Lower leg skin (tissue), 4 donors: ENCODE data around the gene USF2. TPM values are rescaled to one million over a fixed set of nuclear protein-coding genes. Genes with fewer than 3 reads are reported as not detected.

Experiments used
- DNase-seq, 2 donors: peaks; one replicate each; pipeline ENCODE4 v3.0.0-alpha.2; 2019; ENCODE audit warnings: low spot score in 2 of 2
- H3K4me3 ChIP-seq: fragments of 200-600 bp; sonication (generic); 2 replicates; pipeline ENCODE4 v1.5.1; 2017; ENCODE audit warnings: mild to moderate bottlenecking, low read depth; ENCODE audit not compliant: poor library complexity, severe bottlenecking
- POLR2A ChIP-seq, 2 donors: fragments of 450-650 bp; IDR thresholded peaks; one replicate each; pipeline ENCODE4 v1.6.1; 2016 to 2017; ENCODE audit warnings: antibody characterized with exemption in 2 of 2, mild to moderate bottlenecking in 1 of 2, moderate library complexity in 1 of 2
- WGBS, 2 donors: methylation state at CpG; one replicate each; pipeline ENCODE4 v1.1.5; 2018; 5-methylcytosine and 5-hydroxymethylcytosine counted together
- intact Hi-C: fragments of 100-400 bp; cut with DNase I; formaldehyde crosslinking; loops from one replicate; pipeline ENCODE4 v1.15.0; 2023; ENCODE audit warnings: low total_unique reads
- total RNA-seq, 4 donors: library from RNA; depleted of rRNA; stranded (reverse); fragments of >200 nt; gene quantifications; one replicate each; pipeline ENCODE4 v1.1.0, GENCODE V29; 2016
- TF ChIP-seq, protein P1 (sequence below), 3 donors: fragments of 450-650 bp; IDR thresholded peaks; one replicate each; pipeline ENCODE4 v1.5.1; 2016; ENCODE audit warnings: antibody characterized with exemption in 3 of 3, mild to moderate bottlenecking in 3 of 3, moderate library complexity in 2 of 3

The USF2 gene
- total RNA-seq, 4 donors from 2014 or later = 95.9 to 126 (median 120) TPM

DNA sequence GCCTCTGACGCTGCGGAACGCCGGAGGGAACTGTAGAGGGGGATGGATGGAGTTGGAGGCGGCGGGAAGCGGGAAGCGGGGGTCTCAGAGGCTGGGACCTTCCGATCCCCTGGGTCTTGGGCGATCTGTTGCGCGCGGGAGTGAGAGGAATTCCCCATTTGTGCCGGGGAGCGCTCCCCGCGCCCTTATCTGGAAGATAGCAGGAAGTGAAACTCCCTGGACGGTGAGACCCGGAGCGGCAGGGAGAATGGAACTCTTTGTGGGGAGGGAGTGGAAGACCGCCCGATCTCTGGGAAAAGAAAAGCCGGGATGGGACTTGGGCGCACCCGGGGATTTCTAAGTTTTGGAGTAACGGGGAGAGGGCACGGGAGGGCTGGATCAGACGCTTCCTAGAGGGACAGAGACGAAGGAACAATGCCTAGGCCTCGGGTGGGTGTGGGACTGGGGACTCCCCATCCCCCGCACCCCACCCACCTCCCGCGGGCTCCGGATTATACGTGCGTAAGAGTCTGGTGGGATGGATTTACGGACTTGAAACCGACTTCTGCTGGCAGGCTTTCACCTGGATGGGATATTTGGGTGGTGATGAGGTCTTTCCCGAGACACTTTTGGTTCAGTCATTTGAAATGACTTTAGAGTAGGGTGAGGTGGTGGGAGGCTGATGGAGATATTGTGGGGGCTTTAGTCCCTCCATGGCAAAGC lies 19.5 kb upstream of the USF2 start:
- intact Hi-C loops = no loop called here
- peak overlapping the region; percentile 73 for H3K4me3 ChIP-seq
- 6 to 10% methylated on average over 39 of the region's 39 CpGs for WGBS, 2 donors
- DNase-seq = peak; percentile 19 to 85
- TF ChIP-seq POLR2A (IDR thresholded peaks at IDR 0.05) = no peak
- TF ChIP-seq, protein P1, sequence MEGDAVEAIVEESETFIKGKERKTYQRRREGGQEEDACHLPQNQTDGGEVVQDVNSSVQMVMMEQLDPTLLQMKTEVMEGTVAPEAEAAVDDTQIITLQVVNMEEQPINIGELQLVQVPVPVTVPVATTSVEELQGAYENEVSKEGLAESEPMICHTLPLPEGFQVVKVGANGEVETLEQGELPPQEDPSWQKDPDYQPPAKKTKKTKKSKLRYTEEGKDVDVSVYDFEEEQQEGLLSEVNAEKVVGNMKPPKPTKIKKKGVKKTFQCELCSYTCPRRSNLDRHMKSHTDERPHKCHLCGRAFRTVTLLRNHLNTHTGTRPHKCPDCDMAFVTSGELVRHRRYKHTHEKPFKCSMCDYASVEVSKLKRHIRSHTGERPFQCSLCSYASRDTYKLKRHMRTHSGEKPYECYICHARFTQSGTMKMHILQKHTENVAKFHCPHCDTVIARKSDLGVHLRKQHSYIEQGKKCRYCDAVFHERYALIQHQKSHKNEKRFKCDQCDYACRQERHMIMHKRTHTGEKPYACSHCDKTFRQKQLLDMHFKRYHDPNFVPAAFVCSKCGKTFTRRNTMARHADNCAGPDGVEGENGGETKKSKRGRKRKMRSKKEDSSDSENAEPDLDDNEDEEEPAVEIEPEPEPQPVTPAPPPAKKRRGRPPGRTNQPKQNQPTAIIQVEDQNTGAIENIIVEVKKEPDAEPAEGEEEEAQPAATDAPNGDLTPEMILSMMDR (IDR thresholded peaks at IDR 0.05) = no peak

GRCh38 chr19:35249848-35250711 lies 18.7 kb upstream of the USF2 start:
- no peak for TF ChIP-seq POLR2A (IDR thresholded peaks at IDR 0.05)
- no peak overlapping the region for H3K4me3 ChIP-seq
- DNase-seq = peak; percentile 12 to 77
- intact Hi-C loops = no loop called here
- WGBS, 2 donors = 83 to 86% methylated on average over 34 of the region's 34 CpGs

DNA sequence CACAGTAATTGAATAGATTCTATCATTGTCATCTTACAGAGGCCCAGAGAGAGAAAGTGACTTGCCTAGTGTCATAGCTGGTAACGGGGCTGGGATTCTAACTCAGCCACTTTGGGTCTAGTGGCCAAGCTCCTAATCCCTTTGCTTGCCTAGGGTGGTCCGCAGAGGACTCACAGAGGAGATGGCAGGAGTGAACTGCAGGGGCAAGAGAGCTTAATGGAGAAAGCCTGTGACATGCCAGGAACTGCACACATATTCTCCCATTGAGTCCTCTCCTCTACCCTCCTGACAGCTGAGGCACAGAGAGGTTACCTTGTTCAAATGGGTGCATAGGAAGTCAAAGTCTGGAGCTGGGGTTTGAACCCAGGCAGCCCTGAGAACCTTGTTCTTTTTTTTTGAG lies 17.3 kb upstream of the USF2 start:
- WGBS, 2 donors = 82 to 100% methylated on average over 2 of the region's 2 CpGs
- no peak overlapping the region for H3K4me3 ChIP-seq
- intact Hi-C loops = no loop called here
- DNase-seq = peak; percentile 1 to 18
- TF ChIP-seq, protein P1 (IDR thresholded peaks at IDR 0.05) = no peak
- TF ChIP-seq POLR2A (IDR thresholded peaks at IDR 0.05) = no peak

- DNase-seq = peak; percentile 9 to 64
- 79 to 94% methylated on average over 9 of the region's 9 CpGs for WGBS, 2 donors
- intact Hi-C loops = no loop called here
- no peak overlapping the region for H3K4me3 ChIP-seq
- TF ChIP-seq POLR2A (IDR thresholded peaks at IDR 0.05) = no peak
- TF ChIP-seq, protein P1 (IDR thresholded peaks at IDR 0.05) = no peak
These were observed 15.2 kb upstream of the USF2 start for GRCh38 chr19:35253316-35254286.

DNA sequence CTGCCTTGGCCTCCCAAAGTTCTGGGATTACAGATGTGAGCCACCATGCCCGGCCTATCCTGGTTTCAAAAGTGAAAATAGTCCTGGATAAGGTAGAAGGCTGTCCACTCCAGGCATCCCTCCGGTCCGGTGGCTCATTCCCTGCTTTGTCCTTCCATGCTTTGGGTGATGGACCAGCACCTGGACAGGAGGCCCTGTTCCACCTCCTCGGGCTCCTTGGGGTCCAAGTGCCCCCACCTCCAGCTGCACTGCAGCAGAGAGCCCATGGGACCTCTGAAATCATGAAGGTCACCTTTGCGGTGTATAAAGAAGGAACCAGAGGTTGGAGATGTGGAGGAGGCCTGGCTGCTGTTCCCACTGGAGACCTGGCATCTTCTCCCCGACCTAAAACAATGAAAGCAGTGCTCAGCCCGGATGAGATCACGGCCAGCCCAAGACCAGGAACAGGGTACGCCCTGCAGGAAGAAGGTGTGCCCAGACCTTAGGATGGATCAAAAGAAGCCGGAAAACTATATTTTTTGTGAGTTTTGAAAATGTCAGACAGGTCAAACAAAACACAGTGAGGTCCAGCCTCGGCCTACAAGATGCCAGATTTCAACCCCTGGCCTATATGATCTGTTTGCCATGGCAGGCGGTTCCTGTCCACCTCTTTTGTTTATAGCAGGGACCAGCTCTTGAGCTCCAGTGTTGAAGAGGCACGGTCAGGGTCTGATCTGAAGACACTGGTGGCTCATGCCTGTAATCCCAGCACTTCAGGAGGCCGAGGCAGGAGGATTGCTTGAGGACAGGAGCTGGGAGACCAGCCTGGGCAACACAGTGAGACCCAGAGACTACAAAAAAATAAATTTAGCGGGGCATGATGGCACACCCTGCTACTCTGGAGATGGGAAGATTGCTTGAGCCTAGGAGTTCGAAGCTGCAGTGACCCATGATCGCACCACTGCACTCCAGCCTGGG lies 14.1 kb upstream of the USF2 start:
- intact Hi-C loops = no loop called here
- TF ChIP-seq POLR2A (IDR thresholded peaks at IDR 0.05) = no peak
- TF ChIP-seq, protein P1 (IDR thresholded peaks at IDR 0.05) = no peak
- 87 to 95% methylated on average over 17 of the region's 17 CpGs for WGBS, 2 donors
- H3K4me3 ChIP-seq = no peak overlapping the region
- DNase-seq = peak; percentile 9 to 81
